ENCODE results near the gene RNF34. TPM values are rescaled to one million over a fixed set of nuclear protein-coding genes. Genes with fewer than 3 reads are reported as not detected.

Gene RNF34
- total RNA-seq, 2 donors from 2014 or later, result 15.9 to 32.5 TPM

GRCh38 chr12:121432740-121433480 lies 33.0 kb downstream of the RNF34 start:
- Histone ChIP-seq H3K27me3 (no peaks in the 10 kb centered on the region), H3K27ac (no peak overlapping the region), H3K9me3 (no peaks in the 10 kb centered on the region), H3K4me3 (no peak overlapping the region), H3K36me3 (peaks cover 55% of the 10 kb centered on the region), H3K4me1 (no peaks in the 10 kb centered on the region)
- DNase-seq (ENCODE audit: low spot score), result no peak
- no peak for TF ChIP-seq CTCF (IDR thresholded peaks at IDR 0.05)

GRCh38 chr12:121436706-121437105 lies 36.8 kb downstream of the RNF34 start:
- no peak overlapping the region for H3K4me3 ChIP-seq
- H3K9me3 ChIP-seq, result no peaks in the 10 kb centered on the region
- peaks cover 49% of the 10 kb centered on the region for H3K36me3 ChIP-seq
- no peak for TF ChIP-seq CTCF (IDR thresholded peaks at IDR 0.05)
- no peak overlapping the region for H3K27ac ChIP-seq
- no peak for DNase-seq (ENCODE audit: low spot score)
- H3K4me1 ChIP-seq, result no peaks in the 10 kb centered on the region
- no peaks in the 10 kb centered on the region for H3K27me3 ChIP-seq

- Histone ChIP-seq H3K36me3 (peaks cover 54% of the 10 kb centered on the region), H3K27me3 (no peaks in the 10 kb centered on the region), H3K4me1 (peaks cover 0 to 10% of the 10 kb centered on the region in 2 donors), H3K4me3 (no peak overlapping the region), H3K9me3 (no peaks in the 10 kb centered on the region), H3K27ac (no peak overlapping the region)
- TF ChIP-seq CTCF (IDR thresholded peaks at IDR 0.05), result no peak
- no peak for DNase-seq (ENCODE audit: low spot score)
These were observed 39.0 kb downstream of the RNF34 start for GRCh38 chr12:121438905-121439304.

GRCh38 chr12:121439715-121440114 lies 39.8 kb downstream of the RNF34 start:
- no peak for TF ChIP-seq CTCF (IDR thresholded peaks at IDR 0.05)
- no peaks in the 10 kb centered on the region for H3K9me3 ChIP-seq
- DNase-seq (ENCODE audit: low spot score), result no peak
- H3K27ac ChIP-seq, result no peak overlapping the region
- no peak overlapping the region for H3K4me3 ChIP-seq
- H3K36me3 ChIP-seq, result peaks cover 54% of the 10 kb centered on the region
- H3K27me3 ChIP-seq, result no peaks in the 10 kb centered on the region
- peaks cover 0 to 10% of the 10 kb centered on the region in 2 donors for H3K4me1 ChIP-seq

GRCh38 chr12:121440768-121441167 lies 40.9 kb downstream of the RNF34 start:
- H3K4me1 ChIP-seq, result peaks cover 0 to 10% of the 10 kb centered on the region in 2 donors
- no peak for TF ChIP-seq CTCF (IDR thresholded peaks at IDR 0.05)
- H3K27ac ChIP-seq, result no peak overlapping the region
- H3K4me3 ChIP-seq, result no peak overlapping the region
- DNase-seq (ENCODE audit: low spot score), result no peak
- H3K27me3 ChIP-seq, result no peaks in the 10 kb centered on the region
- H3K36me3 ChIP-seq, result peaks cover 52% of the 10 kb centered on the region
- no peaks in the 10 kb centered on the region for H3K9me3 ChIP-seq

GRCh38 chr12:121441555-121441954 lies 41.6 kb downstream of the RNF34 start:
- H3K27me3 ChIP-seq, result no peaks in the 10 kb centered on the region
- no peak overlapping the region for H3K27ac ChIP-seq
- no peaks in the 10 kb centered on the region for H3K9me3 ChIP-seq
- peaks cover 50% of the 10 kb centered on the region for H3K36me3 ChIP-seq
- H3K4me1 ChIP-seq, result peaks cover 0 to 10% of the 10 kb centered on the region in 2 donors
- no peak overlapping the region for H3K4me3 ChIP-seq
- TF ChIP-seq CTCF (IDR thresholded peaks at IDR 0.05), result no peak
- no peak for DNase-seq (ENCODE audit: low spot score)
